Measurements from ENCODE around the gene CDK18. TPM values are rescaled to one million over a fixed set of nuclear protein-coding genes. Genes with fewer than 3 reads are reported as not detected.

Gene CDK18
- total RNA-seq, 1 donor from 2014 or later: 23.9 TPM

DNA sequence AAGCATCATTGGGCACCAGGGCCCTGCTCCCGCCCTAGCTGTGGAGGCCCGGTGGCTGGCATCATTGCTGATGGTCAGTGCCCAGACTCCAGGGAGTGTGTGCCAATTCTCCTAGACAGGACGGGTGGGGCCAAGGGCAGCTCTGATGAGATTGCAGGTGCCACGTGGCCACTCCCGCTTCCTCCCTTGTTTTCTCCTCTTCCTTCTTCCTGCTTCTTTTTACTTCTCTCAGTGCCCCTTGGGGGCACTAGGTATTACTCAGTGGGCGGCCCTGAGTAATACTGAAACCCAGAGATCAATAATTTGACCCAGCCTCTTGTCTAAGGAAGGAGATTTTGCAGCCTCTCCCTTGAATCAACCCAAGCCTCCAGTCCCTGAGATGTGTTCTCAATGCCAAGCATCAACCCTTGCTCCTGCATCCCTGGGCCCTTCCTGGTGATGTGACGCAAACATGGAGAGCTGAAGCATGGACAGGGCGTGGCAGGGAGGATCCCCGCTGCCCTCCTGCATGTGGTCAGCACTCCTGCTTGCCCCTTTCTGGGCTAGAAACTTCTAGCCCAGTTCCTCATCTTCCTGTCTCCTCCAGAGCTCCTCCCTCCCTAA lies 32.4 kb downstream of the CDK18 start:
- Mint-ChIP-seq H3K27me3 (peaks cover 43% of the 10 kb centered on the region), H3K4me3 (ENCODE audit: low read depth) (no peak overlapping the region)

DNA sequence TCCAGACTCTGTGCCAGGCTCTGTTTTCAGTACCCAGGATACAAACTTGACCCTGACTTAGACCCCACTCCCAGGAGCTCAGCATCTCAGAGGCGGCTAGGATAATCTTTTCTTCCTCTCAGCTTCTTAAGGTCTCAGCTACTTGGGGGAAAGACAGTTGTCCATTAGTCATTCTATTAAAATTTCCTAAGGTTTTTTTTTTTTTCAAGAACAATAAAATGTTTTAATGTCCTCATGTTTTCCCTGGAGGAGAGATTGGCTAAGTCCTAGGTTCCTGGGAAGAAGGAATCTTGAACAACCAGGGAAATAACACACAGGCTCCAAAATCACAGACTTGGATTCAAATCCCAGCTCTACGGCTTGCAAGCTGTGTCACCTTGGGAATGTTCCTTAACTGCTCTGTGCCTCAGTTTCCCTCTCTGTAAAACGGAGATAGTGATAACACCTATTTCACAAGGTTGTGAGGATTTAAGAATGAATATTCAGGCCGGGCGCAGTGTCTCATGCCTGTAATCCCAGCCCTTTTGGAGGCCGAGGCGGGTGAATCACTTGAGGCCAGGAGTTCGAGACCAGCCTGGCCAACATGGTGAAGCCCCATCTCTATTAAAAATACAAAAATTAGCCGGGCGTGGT lies 33.0 kb downstream of the CDK18 start:
- DNase-seq (ENCODE audit: low spot score, unreplicated experiment): no peak
- H3K4me3 Mint-ChIP-seq (ENCODE audit: low read depth): no peak overlapping the region
- H3K4me1 Mint-ChIP-seq (ENCODE audit: low read depth): no peaks in the 10 kb centered on the region
- no peak overlapping the region for H3K27ac Mint-ChIP-seq
- H3K27me3 Mint-ChIP-seq: peaks cover 46% of the 10 kb centered on the region
- TF ChIP-seq, protein P1, sequence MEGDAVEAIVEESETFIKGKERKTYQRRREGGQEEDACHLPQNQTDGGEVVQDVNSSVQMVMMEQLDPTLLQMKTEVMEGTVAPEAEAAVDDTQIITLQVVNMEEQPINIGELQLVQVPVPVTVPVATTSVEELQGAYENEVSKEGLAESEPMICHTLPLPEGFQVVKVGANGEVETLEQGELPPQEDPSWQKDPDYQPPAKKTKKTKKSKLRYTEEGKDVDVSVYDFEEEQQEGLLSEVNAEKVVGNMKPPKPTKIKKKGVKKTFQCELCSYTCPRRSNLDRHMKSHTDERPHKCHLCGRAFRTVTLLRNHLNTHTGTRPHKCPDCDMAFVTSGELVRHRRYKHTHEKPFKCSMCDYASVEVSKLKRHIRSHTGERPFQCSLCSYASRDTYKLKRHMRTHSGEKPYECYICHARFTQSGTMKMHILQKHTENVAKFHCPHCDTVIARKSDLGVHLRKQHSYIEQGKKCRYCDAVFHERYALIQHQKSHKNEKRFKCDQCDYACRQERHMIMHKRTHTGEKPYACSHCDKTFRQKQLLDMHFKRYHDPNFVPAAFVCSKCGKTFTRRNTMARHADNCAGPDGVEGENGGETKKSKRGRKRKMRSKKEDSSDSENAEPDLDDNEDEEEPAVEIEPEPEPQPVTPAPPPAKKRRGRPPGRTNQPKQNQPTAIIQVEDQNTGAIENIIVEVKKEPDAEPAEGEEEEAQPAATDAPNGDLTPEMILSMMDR (IDR thresholded peaks at IDR 0.05; ENCODE audit: unreplicated experiment): no peak
- no peaks in the 10 kb centered on the region for H3K36me3 Mint-ChIP-seq (ENCODE audit: insufficient read depth)
- H3K9me3 Mint-ChIP-seq (ENCODE audit: low read depth): peaks cover 7% of the 10 kb centered on the region

More for the DNA sequence above, 32.4 kb downstream of the CDK18 start:
- no peaks in the 10 kb centered on the region for H3K36me3 Mint-ChIP-seq (ENCODE audit: insufficient read depth)
- H3K27ac Mint-ChIP-seq: no peak overlapping the region
- DNase-seq (ENCODE audit: low spot score, unreplicated experiment): no peak
- H3K9me3 Mint-ChIP-seq (ENCODE audit: low read depth): peaks cover 5% of the 10 kb centered on the region
- TF ChIP-seq, protein P1 (IDR thresholded peaks at IDR 0.05; ENCODE audit: unreplicated experiment): no peak
- no peaks in the 10 kb centered on the region for H3K4me1 Mint-ChIP-seq (ENCODE audit: low read depth)

DNA sequence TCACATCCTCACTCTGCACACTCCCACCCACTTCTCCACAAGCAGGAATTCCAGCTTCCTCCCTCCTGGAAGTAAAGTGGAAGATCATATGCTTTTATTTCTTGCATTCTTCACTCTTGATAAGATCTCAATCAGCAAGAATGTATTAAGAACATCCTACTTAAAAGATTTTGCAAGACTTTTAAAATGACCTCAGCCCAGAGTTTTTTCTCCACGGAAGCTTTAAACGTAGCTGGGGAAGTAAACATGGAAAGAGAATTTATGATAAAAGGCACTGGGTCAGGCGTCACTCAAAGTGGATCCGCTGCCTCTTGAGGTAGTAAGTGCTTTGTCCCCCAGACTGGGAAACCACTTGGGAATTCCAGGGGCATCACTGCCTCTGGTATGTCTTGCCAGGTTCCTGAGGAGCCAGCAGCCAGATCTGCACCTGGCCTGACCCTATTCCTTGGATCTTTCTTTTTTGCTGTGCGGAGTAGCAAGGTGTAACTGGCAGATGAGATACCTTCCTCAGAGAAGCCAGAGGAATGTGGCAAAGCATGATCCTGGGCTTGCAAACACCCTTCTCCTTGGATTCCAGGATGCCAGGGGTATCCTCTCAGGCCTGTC lies 33.9 kb downstream of the CDK18 start:
- no peak for DNase-seq (ENCODE audit: low spot score, unreplicated experiment)
- TF ChIP-seq, protein P1 (IDR thresholded peaks at IDR 0.05; ENCODE audit: unreplicated experiment): no peak
- Mint-ChIP-seq H3K36me3 (ENCODE audit: insufficient read depth) (no peaks in the 10 kb centered on the region), H3K27me3 (peaks cover 46% of the 10 kb centered on the region), H3K4me3 (ENCODE audit: low read depth) (no peak overlapping the region), H3K27ac (no peak overlapping the region), H3K9me3 (ENCODE audit: low read depth) (peaks cover 7% of the 10 kb centered on the region), H3K4me1 (ENCODE audit: low read depth) (no peaks in the 10 kb centered on the region)

DNA sequence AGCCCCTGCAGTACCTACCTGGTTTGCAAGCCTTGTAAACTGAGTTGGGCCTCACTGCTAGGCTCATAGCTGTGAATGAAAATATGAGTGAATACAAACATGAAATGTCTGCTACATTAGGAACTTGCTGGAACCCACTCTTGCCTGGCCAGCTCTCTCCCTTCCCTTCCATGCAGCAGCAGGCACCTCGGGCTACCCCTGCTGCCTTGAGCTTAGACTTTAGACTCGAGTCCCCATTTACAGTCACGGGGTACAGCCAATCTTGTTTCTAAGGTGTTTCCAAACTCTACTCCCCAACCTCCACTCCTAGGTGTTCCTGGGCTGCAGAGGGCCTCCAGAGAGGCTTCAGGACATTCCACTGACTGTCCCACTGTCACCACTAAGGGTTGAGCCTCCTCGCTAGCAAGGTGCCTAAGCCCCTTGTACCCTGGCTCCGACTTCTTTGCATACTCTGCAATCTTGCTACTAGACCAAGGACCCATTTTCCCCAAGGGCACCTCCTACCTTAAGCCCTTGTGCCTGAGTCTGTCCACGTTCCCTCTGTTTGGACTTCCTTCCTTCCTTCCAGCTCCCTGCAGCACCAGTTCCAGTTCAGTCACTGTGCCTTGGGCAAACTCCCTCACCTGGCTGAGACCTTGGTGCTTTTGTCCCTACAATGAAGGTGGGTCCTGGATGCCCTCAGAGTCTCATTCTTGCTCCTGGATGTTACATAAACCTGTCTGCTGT lies 36.9 kb downstream of the CDK18 start:
- Mint-ChIP-seq H3K27me3 (peaks cover 46% of the 10 kb centered on the region), H3K4me1 (ENCODE audit: low read depth) (peaks cover 5% of the 10 kb centered on the region), H3K36me3 (ENCODE audit: insufficient read depth) (no peaks in the 10 kb centered on the region), H3K4me3 (ENCODE audit: low read depth) (no peak overlapping the region), H3K27ac (no peak overlapping the region), H3K9me3 (ENCODE audit: low read depth) (peaks cover 7% of the 10 kb centered on the region)
- DNase-seq (ENCODE audit: low spot score, unreplicated experiment): no peak
- TF ChIP-seq, protein P1 (IDR thresholded peaks at IDR 0.05; ENCODE audit: unreplicated experiment): no peak

DNA sequence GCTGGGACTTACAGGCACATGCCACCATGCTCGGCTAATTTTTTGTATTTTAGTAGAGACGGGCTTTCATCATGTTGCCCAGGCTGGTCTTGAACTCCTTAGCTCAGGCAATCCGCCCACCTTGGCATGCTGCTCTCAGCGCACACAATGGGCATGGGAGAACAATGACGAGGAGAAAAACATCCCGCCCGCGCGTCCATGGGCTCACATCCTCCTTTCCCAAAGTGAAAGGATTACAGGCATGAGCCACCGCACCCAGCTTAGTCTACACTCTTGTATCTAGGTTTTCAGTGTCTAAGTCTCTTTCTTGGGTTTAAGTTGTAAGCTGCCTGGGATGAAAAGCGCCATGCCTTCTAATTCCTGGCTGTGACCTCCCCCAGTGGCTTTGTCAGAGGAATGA lies 37.9 kb downstream of the CDK18 start:
- Mint-ChIP-seq H3K27ac (no peak overlapping the region), H3K9me3 (ENCODE audit: low read depth) (peaks cover 7% of the 10 kb centered on the region), H3K4me1 (ENCODE audit: low read depth) (peaks cover 5% of the 10 kb centered on the region), H3K4me3 (ENCODE audit: low read depth) (no peak overlapping the region), H3K36me3 (ENCODE audit: insufficient read depth) (no peaks in the 10 kb centered on the region), H3K27me3 (peaks cover 41% of the 10 kb centered on the region)
- DNase-seq (ENCODE audit: low spot score, unreplicated experiment): no peak
- TF ChIP-seq, protein P1 (IDR thresholded peaks at IDR 0.05; ENCODE audit: unreplicated experiment): no peak

All from progenitor cell of endocrine pancreas (in vitro differentiated cells).